ENCODE results near the gene ASCC1. TPM values are rescaled to one million over a fixed set of nuclear protein-coding genes. Genes with fewer than 3 reads are reported as not detected.

The ASCC1 gene
- total and polyA plus RNA-seq, 7 experiments from 2014 or later = 19.4 to 33.1 (median 24.4) TPM

- H3K36me3 ChIP-seq (ENCODE audit: control insufficient read depth in 2 of 3, insufficient read depth in 3 of 3, low read length in 3 of 3) = no peaks in the 10 kb centered on the region
- ATAC-seq (no peak), DNase-seq (no peak)
- intact Hi-C loops (cut with micrococcal nuclease) = no loop called here
- no peak overlapping the region for H3K27ac ChIP-seq (ENCODE audit: low read depth, low read length)
- H3K27me3 ChIP-seq (ENCODE audit: control insufficient read depth in 2 of 2, insufficient read depth in 2 of 2, low read length in 2 of 2) = no peaks in the 10 kb centered on the region
- Mint-ChIP-seq H3K36me3 (no peaks in the 10 kb centered on the region), H3K4me3 (peak overlapping the region; percentile 1 to 91 (median 59)), H3K27ac (peak overlapping the region; percentile 71 to 98 (median 94)), H3K27me3 (no peaks in the 10 kb centered on the region), H3K4me1 (peaks cover 52 to 90% (median 76%) of the 10 kb centered on the region in 7 donors), H3K9me3 (no peaks in the 10 kb centered on the region)
- CTCF ChIA-PET = interaction anchor here (2.3 kb wide), 1 partner anchor 8 kb away, joined by 7 read pairs; no protein-coding TSS in a partner anchor
- H3K9me3 ChIP-seq (ENCODE audit: control insufficient read depth in 2 of 3, low read length in 3 of 3) = no peaks in the 10 kb centered on the region
- H3K4me1 ChIP-seq (ENCODE audit: control insufficient read depth in 2 of 2, insufficient read depth in 2 of 2, low read length in 2 of 2) = peaks cover 28 to 79% of the 10 kb centered on the region in 2 donors
- no peak overlapping the region for H3K4me3 ChIP-seq (ENCODE audit: low read length)
- POLR2A ChIA-PET = interaction anchor here (0.6 to 18.6 kb wide), 7 partner anchors 8 to 76 kb away, joined by 3 to 219 read pairs (median 3); partner anchors contain the start of gene DDIT4
These were observed 40.1 kb upstream of the ASCC1 start for GRCh38 chr10:72255977-72256729.

GRCh38 chr10:72254813-72255568 lies 38.9 kb upstream of the ASCC1 start:
- Mint-ChIP-seq H3K9me3 (no peaks in the 10 kb centered on the region), H3K27ac (peak overlapping the region; percentile 84 to 98 (median 95)), H3K36me3 (no peaks in the 10 kb centered on the region), H3K27me3 (no peaks in the 10 kb centered on the region), H3K4me3 (peak overlapping the region; percentile 64 to 91 (median 84)), H3K4me1 (peaks cover 55 to 90% (median 72%) of the 10 kb centered on the region in 7 donors)
- ATAC-seq (peak; percentile 75), DNase-seq (peak in 5 of 9 donors; percentile 37 to 53 (median 46))
- POLR2A ChIA-PET = interaction anchor here (0.6 to 18.6 kb wide), 10 partner anchors 9 to 79 kb away, joined by 3 to 219 read pairs (median 6); partner anchors contain the start of genes ANAPC16, ASCC1 and DDIT4
- peaks cover 30 to 82% of the 10 kb centered on the region in 2 donors for H3K4me1 ChIP-seq (ENCODE audit: control insufficient read depth in 2 of 2, insufficient read depth in 2 of 2, low read length in 2 of 2)
- intact Hi-C loops (cut with micrococcal nuclease) = no loop called here
- H3K36me3 ChIP-seq (ENCODE audit: control insufficient read depth in 2 of 3, insufficient read depth in 3 of 3, low read length in 3 of 3) = no peaks in the 10 kb centered on the region
- H3K27me3 ChIP-seq (ENCODE audit: control insufficient read depth in 2 of 2, insufficient read depth in 2 of 2, low read length in 2 of 2) = no peaks in the 10 kb centered on the region
- peak overlapping the region; percentile 69 for H3K27ac ChIP-seq (ENCODE audit: low read depth, low read length)
- CTCF ChIA-PET = interaction anchor here (0.7 to 2.3 kb wide), 3 partner anchors 10 to 31 kb away, joined by 3 to 7 read pairs (median 4); no protein-coding TSS in a partner anchor
- H3K9me3 ChIP-seq (ENCODE audit: control insufficient read depth in 2 of 3, low read length in 3 of 3) = no peaks in the 10 kb centered on the region
- peak overlapping the region; percentile 5 for H3K4me3 ChIP-seq (ENCODE audit: low read length)

- Mint-ChIP-seq H3K36me3 (no peaks in the 10 kb centered on the region), H3K9me3 (no peaks in the 10 kb centered on the region), H3K4me3 (peak overlapping the region in 8 of 10 donors; percentile 11 to 73 (median 55)), H3K27me3 (no peaks in the 10 kb centered on the region), H3K4me1 (peaks cover 52 to 87% (median 69%) of the 10 kb centered on the region in 7 donors), H3K27ac (peak overlapping the region; percentile 49 to 98 (median 93))
- ChIA-PET POLR2A (interaction anchor here (0.6 to 18.6 kb wide), 11 partner anchors 17 to 201 kb away, joined by 3 to 219 read pairs (median 4); partner anchors contain the start of genes ANAPC16 and DDIT4), CTCF (interaction anchor here (0.7 to 2.3 kb wide), 4 partner anchors 11 to 88 kb away, joined by 3 to 7 read pairs (median 5); no protein-coding TSS in a partner anchor)
- no peaks in the 10 kb centered on the region for H3K9me3 ChIP-seq (ENCODE audit: control insufficient read depth in 2 of 3, low read length in 3 of 3)
- no peak overlapping the region for H3K4me3 ChIP-seq (ENCODE audit: low read length)
- no peak for ATAC-seq
- H3K27me3 ChIP-seq (ENCODE audit: control insufficient read depth in 2 of 2, insufficient read depth in 2 of 2, low read length in 2 of 2) = no peaks in the 10 kb centered on the region
- H3K27ac ChIP-seq (ENCODE audit: low read depth, low read length) = peak overlapping the region; percentile 40
- H3K36me3 ChIP-seq (ENCODE audit: control insufficient read depth in 2 of 3, insufficient read depth in 3 of 3, low read length in 3 of 3) = no peaks in the 10 kb centered on the region
- H3K4me1 ChIP-seq (ENCODE audit: control insufficient read depth in 2 of 2, insufficient read depth in 2 of 2, low read length in 2 of 2) = peaks cover 32 to 80% of the 10 kb centered on the region in 2 donors
- DNase-seq = no peak
- intact Hi-C loops (cut with micrococcal nuclease) = no loop called here
These were observed 37.5 kb upstream of the ASCC1 start for GRCh38 chr10:72253578-72253977.

GRCh38 chr10:72252972-72253371 lies 36.9 kb upstream of the ASCC1 start:
- DNase-seq (no peak), ATAC-seq (no peak)
- Mint-ChIP-seq H3K36me3 (peaks cover 0 to under 1% (median 0%) of the 10 kb centered on the region in 5 donors), H3K27me3 (no peaks in the 10 kb centered on the region), H3K4me1 (peaks cover 54 to 88% (median 72%) of the 10 kb centered on the region in 7 donors), H3K9me3 (no peaks in the 10 kb centered on the region), H3K27ac (peak overlapping the region; percentile 49 to 98 (median 93)), H3K4me3 (peak overlapping the region in 9 of 10 donors; percentile 45 to 73 (median 55))
- no peaks in the 10 kb centered on the region for H3K36me3 ChIP-seq (ENCODE audit: control insufficient read depth in 2 of 3, insufficient read depth in 3 of 3, low read length in 3 of 3)
- H3K9me3 ChIP-seq (ENCODE audit: control insufficient read depth in 2 of 3, low read length in 3 of 3) = no peaks in the 10 kb centered on the region
- no peaks in the 10 kb centered on the region for H3K27me3 ChIP-seq (ENCODE audit: control insufficient read depth in 2 of 2, insufficient read depth in 2 of 2, low read length in 2 of 2)
- peaks cover 36 to 84% of the 10 kb centered on the region in 2 donors for H3K4me1 ChIP-seq (ENCODE audit: control insufficient read depth in 2 of 2, insufficient read depth in 2 of 2, low read length in 2 of 2)
- ChIA-PET CTCF (interaction anchor here (0.7 to 1.9 kb wide), 3 partner anchors 22 to 88 kb away, joined by 3 to 7 read pairs (median 3); no protein-coding TSS in a partner anchor), POLR2A (interaction anchor here (0.8 to 18.6 kb wide), 11 partner anchors 16 to 200 kb away, joined by 3 to 219 read pairs (median 4); partner anchors contain the start of genes ANAPC16 and DDIT4)
- intact Hi-C loops (cut with micrococcal nuclease) = no loop called here
- H3K27ac ChIP-seq (ENCODE audit: low read depth, low read length) = peak overlapping the region; percentile 40
- H3K4me3 ChIP-seq (ENCODE audit: low read length) = no peak overlapping the region

- Mint-ChIP-seq H3K27ac (peak overlapping the region; percentile 9 to 98 (median 62)), H3K36me3 (peaks cover 0 to 4% (median 0%) of the 10 kb centered on the region in 5 donors), H3K9me3 (no peaks in the 10 kb centered on the region), H3K4me3 (peak overlapping the region; percentile 13 to 62 (median 42)), H3K27me3 (no peaks in the 10 kb centered on the region), H3K4me1 (peaks cover 56 to 89% (median 76%) of the 10 kb centered on the region in 7 donors)
- Histone ChIP-seq H3K4me1 (ENCODE audit: control insufficient read depth in 2 of 2, insufficient read depth in 2 of 2, low read length in 2 of 2) (peaks cover 43 to 89% of the 10 kb centered on the region in 2 donors), H3K27ac (ENCODE audit: low read depth, low read length) (no peak overlapping the region), H3K4me3 (ENCODE audit: low read length) (no peak overlapping the region), H3K9me3 (ENCODE audit: control insufficient read depth in 2 of 3, low read length in 3 of 3) (no peaks in the 10 kb centered on the region), H3K36me3 (ENCODE audit: control insufficient read depth in 2 of 3, insufficient read depth in 3 of 3, low read length in 3 of 3) (no peaks in the 10 kb centered on the region), H3K27me3 (ENCODE audit: control insufficient read depth in 2 of 2, insufficient read depth in 2 of 2, low read length in 2 of 2) (no peaks in the 10 kb centered on the region)
- ChIA-PET POLR2A (interaction anchor here (0.6 to 18.6 kb wide), 2 partner anchors 22 to 30 kb away, joined by 3 to 219 read pairs; partner anchors contain the start of gene DDIT4), CTCF (no interaction called here)
- intact Hi-C loops (cut with micrococcal nuclease) = no loop called here
- DNase-seq (no peak), ATAC-seq (no peak)
These were observed 35.6 kb upstream of the ASCC1 start for GRCh38 chr10:72251635-72252034.

GRCh38 chr10:72250666-72251065 lies 34.6 kb upstream of the ASCC1 start:
- Histone ChIP-seq H3K27ac (ENCODE audit: low read depth, low read length) (peak overlapping the region; percentile 6), H3K36me3 (ENCODE audit: control insufficient read depth in 2 of 3, insufficient read depth in 3 of 3, low read length in 3 of 3) (no peaks in the 10 kb centered on the region), H3K4me1 (ENCODE audit: control insufficient read depth in 2 of 2, insufficient read depth in 2 of 2, low read length in 2 of 2) (peaks cover 50 to 90% of the 10 kb centered on the region in 2 donors), H3K27me3 (ENCODE audit: control insufficient read depth in 2 of 2, insufficient read depth in 2 of 2, low read length in 2 of 2) (no peaks in the 10 kb centered on the region), H3K4me3 (ENCODE audit: low read length) (no peak overlapping the region), H3K9me3 (ENCODE audit: control insufficient read depth in 2 of 3, low read length in 3 of 3) (no peaks in the 10 kb centered on the region)
- no peaks in the 10 kb centered on the region for H3K27me3 Mint-ChIP-seq
- H3K36me3 Mint-ChIP-seq = peaks cover 0 to 4% (median 0%) of the 10 kb centered on the region in 5 donors
- intact Hi-C loops (cut with micrococcal nuclease) = no loop called here
- H3K4me3 Mint-ChIP-seq = peak overlapping the region in 9 of 10 donors; percentile 57 to 74 (median 63)
- no peaks in the 10 kb centered on the region for H3K9me3 Mint-ChIP-seq
- ATAC-seq = no peak
- DNase-seq = no peak
- ChIA-PET CTCF (no interaction called here), POLR2A (interaction anchor here (0.6 to 18.6 kb wide), 3 partner anchors 22 to 193 kb away, joined by 3 to 219 read pairs (median 5); partner anchors contain the start of gene DDIT4)
- H3K4me1 Mint-ChIP-seq = peaks cover 57 to 89% (median 78%) of the 10 kb centered on the region in 7 donors
- peak overlapping the region; percentile 75 to 98 (median 87) for H3K27ac Mint-ChIP-seq

Data from naive thymus-derived CD4-positive, alpha-beta T cell (primary cell).